Measurements from ENCODE around the gene IL36A. TPM values are rescaled to one million over a fixed set of nuclear protein-coding genes. Genes with fewer than 3 reads are reported as not detected.

The IL36A gene
- total RNA-seq, 1 experiment from 2014 or later: not detected

GRCh38 chr2:112960230-112960825 is 44.9 kb upstream of the IL36A start:
- no peak overlapping the region for H4K8ac ChIP-seq (replicated peaks; ENCODE audit: insufficient read length, low read depth, low read length)
- Mint-ChIP-seq H3K4me3 (no peak overlapping the region), H3K27ac (no peak overlapping the region), H3K36me3 (ENCODE audit: insufficient read depth in 1 of 3, low read depth in 3 of 3) (no peaks in the 10 kb centered on the region), H3K4me1 (no peaks in the 10 kb centered on the region), H3K9me3 (no peaks in the 10 kb centered on the region), H3K27me3 (ENCODE audit: low read depth) (peaks cover 3% of the 10 kb centered on the region; the same call in 1 of the 2 replicates)
- no peak overlapping the region for H3K18ac ChIP-seq (ENCODE audit: insufficient read length, low read depth, low read length)
- H2BK12ac ChIP-seq (ENCODE audit: insufficient read length, low read depth, low read length): no peak overlapping the region
- no peak overlapping the region for H4K91ac ChIP-seq (ENCODE audit: insufficient read length, low read depth, low read length)
- no peaks in the 10 kb centered on the region for H3K27me3 ChIP-seq (ENCODE audit: insufficient read depth, low read length)
- H2BK20ac ChIP-seq (ENCODE audit: low read depth, low read length, poor library complexity, severe bottlenecking): no peak overlapping the region
- no peak overlapping the region for H3T11ph ChIP-seq (ENCODE audit: low read length)
- H4K20me1 ChIP-seq (ENCODE audit: control insufficient read depth, insufficient read depth, insufficient read length): no peaks in the 10 kb centered on the region
- H3K4me1 ChIP-seq (ENCODE audit: insufficient read depth, low read length): no peaks in the 10 kb centered on the region
- DNase-seq: peak; percentile 32
- no peaks in the 10 kb centered on the region for H3K79me1 ChIP-seq (ENCODE audit: insufficient read depth, low read depth, low read length, poor library complexity, severe bottlenecking)
- H3K9ac ChIP-seq (ENCODE audit: extremely low read depth, insufficient read length, low read length): no peak overlapping the region
- no peak overlapping the region for H3K14ac ChIP-seq (ENCODE audit: insufficient read depth, low read length)
- no peak overlapping the region for H3K56ac ChIP-seq (ENCODE audit: insufficient read length, low read depth, low read length)
- H3K27ac ChIP-seq (ENCODE audit: insufficient read length, low read depth, low read length): no peak overlapping the region
- no peak overlapping the region for H3K4ac ChIP-seq (ENCODE audit: low read depth, low read length)
- no peak overlapping the region for H2AFZ ChIP-seq (ENCODE audit: low read length)
- no peak overlapping the region for H3K23ac ChIP-seq (ENCODE audit: insufficient read length, low read depth, low read length)
- peak; percentile 52; the same call in 2 of the 3 replicates for TF ChIP-seq CTCF (conservative IDR thresholded peaks at IDR 0.05)
- H3K4me2 ChIP-seq (ENCODE audit: insufficient read depth, insufficient read length, low read length): no peak overlapping the region
- WGBS (ENCODE audit: extremely low coverage, insufficient read length, low lambda C conversion rate): no CpG with 5 or more reads among the region's 2 CpGs
- H3K9me3 ChIP-seq (ENCODE audit: control insufficient read depth, low read depth, low read length): no peaks in the 10 kb centered on the region
- H2BK15ac ChIP-seq (ENCODE audit: low read depth, low read length): no peak overlapping the region
- no peaks in the 10 kb centered on the region for H3K79me2 ChIP-seq (ENCODE audit: insufficient read depth, low read length)
- H2BK5ac ChIP-seq (ENCODE audit: insufficient read length, low read length): no peak overlapping the region
- no peak overlapping the region for H2BK120ac ChIP-seq (ENCODE audit: low read depth, low read length, poor library complexity, severe bottlenecking)
- no peak overlapping the region for H2AK5ac ChIP-seq (ENCODE audit: insufficient read length, low read length)
- no peak overlapping the region for H4K5ac ChIP-seq (ENCODE audit: insufficient read length, low read depth, low read length)
- H3K23me2 ChIP-seq (ENCODE audit: insufficient read length, low read depth, low read length, poor library complexity, severe bottlenecking): no peaks in the 10 kb centered on the region
